Adrenal gland (tissue), 5 donors: ENCODE measurements around the gene AQP1.

Source experiments
- POLR2A ChIP-seq, 2 donors: fragments of 450-650 bp; IDR thresholded peaks; one replicate each; pipeline ENCODE4 v1.6.1; 2017; ENCODE audit warnings: antibody characterized with exemption in 2 of 2, mild to moderate bottlenecking in 2 of 2, moderate library complexity in 1 of 2
- TF ChIP-seq, protein P1 (sequence below), 6 experiments: fragments of 450-650 bp in 4 of 6; fragments of 200-600 bp in 2 of 6; sonication (generic) in 1 of 6; IDR thresholded peaks; 1 replicate in 5 of 6; 2 replicates in 1 of 6; pipeline versions ENCODE4 v1.5.1 to v1.8.0; 2016 to 2021; ENCODE audit warnings: antibody characterized with exemption in 6 of 6, mild to moderate bottlenecking in 2 of 6, moderate library complexity in 1 of 6
- donor health status: DM: no; HTN: no; CAD: no.

DNA sequence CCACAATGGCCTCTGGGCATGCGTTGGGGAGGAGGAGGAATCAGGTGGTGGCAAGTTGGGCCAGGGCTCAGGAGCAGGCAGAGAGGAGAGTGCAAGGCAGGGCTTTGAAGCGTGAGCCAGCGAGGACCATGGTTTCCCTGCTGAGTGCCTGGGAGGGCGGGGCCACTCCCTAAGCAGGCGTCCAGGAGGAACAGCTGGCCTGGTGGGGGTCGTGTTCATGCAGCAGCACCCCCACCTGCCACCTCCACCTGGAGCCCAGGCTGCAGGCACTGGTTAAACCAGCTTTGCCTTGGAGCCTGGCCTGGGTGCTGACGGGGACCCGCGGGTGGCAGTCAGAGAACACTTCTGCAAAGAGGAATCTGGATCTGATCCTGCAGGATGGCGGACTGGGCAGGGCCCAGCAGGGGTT lies 24.2 kb upstream of the AQP1 start:
- no peak for TF ChIP-seq POLR2A (IDR thresholded peaks at IDR 0.05)
- TF ChIP-seq, protein P1, sequence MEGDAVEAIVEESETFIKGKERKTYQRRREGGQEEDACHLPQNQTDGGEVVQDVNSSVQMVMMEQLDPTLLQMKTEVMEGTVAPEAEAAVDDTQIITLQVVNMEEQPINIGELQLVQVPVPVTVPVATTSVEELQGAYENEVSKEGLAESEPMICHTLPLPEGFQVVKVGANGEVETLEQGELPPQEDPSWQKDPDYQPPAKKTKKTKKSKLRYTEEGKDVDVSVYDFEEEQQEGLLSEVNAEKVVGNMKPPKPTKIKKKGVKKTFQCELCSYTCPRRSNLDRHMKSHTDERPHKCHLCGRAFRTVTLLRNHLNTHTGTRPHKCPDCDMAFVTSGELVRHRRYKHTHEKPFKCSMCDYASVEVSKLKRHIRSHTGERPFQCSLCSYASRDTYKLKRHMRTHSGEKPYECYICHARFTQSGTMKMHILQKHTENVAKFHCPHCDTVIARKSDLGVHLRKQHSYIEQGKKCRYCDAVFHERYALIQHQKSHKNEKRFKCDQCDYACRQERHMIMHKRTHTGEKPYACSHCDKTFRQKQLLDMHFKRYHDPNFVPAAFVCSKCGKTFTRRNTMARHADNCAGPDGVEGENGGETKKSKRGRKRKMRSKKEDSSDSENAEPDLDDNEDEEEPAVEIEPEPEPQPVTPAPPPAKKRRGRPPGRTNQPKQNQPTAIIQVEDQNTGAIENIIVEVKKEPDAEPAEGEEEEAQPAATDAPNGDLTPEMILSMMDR (IDR thresholded peaks at IDR 0.05) = no peak
